KMS-11 (cell line): ENCODE data around the gene TIPARP.

Experiments
- H2AFZ ChIP-seq: fragments of 200-600 bp; sonication (generic); 2 replicates; pipeline ENCODE4 v1.6.1; 2016; ENCODE audit warnings: antibody characterized with exemption, mixed run types, low read depth
- H3K27ac ChIP-seq: fragments of 200-600 bp; sonication (generic); 2 replicates; pipeline ENCODE4 v1.6.1; 2016; ENCODE audit warnings: mild to moderate bottlenecking, mixed run types
- H3K27me3 ChIP-seq: fragments of 200-600 bp; sonication (generic); 2 replicates; pipeline ENCODE4 v1.6.1; 2017; ENCODE audit warnings: mild to moderate bottlenecking, low read depth, mixed run types, moderate library complexity; ENCODE audit not compliant: insufficient read depth
- H3K36me3 ChIP-seq: fragments of 200-600 bp; sonication (generic); 2 replicates; pipeline ENCODE4 v1.6.1; 2017; ENCODE audit warnings: mild to moderate bottlenecking, mixed run types; ENCODE audit not compliant: insufficient read depth
- H3K4me1 ChIP-seq: fragments of 200-600 bp; sonication (generic); 2 replicates; pipeline ENCODE4 v1.6.1; 2016; ENCODE audit warnings: mild to moderate bottlenecking, low read depth, mixed run types; ENCODE audit not compliant: poor library complexity, severe bottlenecking
- H3K4me2 ChIP-seq: fragments of 200-600 bp; sonication (generic); 2 replicates; pipeline ENCODE4 v1.7.0; 2016; ENCODE audit warnings: mild to moderate bottlenecking, mixed run types
- H3K4me3 ChIP-seq: fragments of 200-600 bp; sonication (generic); IDR thresholded peaks from 2 replicates; pipeline ENCODE4 v1.6.1; 2017; ENCODE audit warnings: low read depth, low read length, mixed read lengths; ENCODE audit not compliant: insufficient read depth
- H3K79me2 ChIP-seq: fragments of 200-600 bp; sonication (generic); 2 replicates; pipeline ENCODE4 v1.6.1; 2016; ENCODE audit warnings: low read depth, mixed run types; ENCODE audit not compliant: insufficient read depth
- H3K9ac ChIP-seq: fragments of 200-600 bp; sonication (generic); 2 replicates; pipeline ENCODE4 v1.6.1; 2016; ENCODE audit warnings: mild to moderate bottlenecking, mixed run types
- H4K20me1 ChIP-seq: fragments of 200-600 bp; sonication (generic); 2 replicates; pipeline ENCODE4 v1.6.1; 2016; ENCODE audit warnings: mild to moderate bottlenecking, mixed run types; ENCODE audit not compliant: insufficient read depth
- CTCF ChIP-seq: fragments of 200-600 bp; sonication (generic); conservative IDR thresholded peaks from 2 replicates; pipeline ENCODE4 v1.6.1; 2017; ENCODE audit warnings: low read depth, mild to moderate bottlenecking, antibody characterized with exemption, low read length, moderate library complexity, mixed read lengths

The TIPARP gene

GRCh38 chr3:156723182-156723619 lies 48.8 kb downstream of the TIPARP start:
- no peak overlapping the region for H2AFZ ChIP-seq
- no peaks in the 10 kb centered on the region for H4K20me1 ChIP-seq
- H3K27ac ChIP-seq, result no peak overlapping the region
- TF ChIP-seq CTCF, result no peak
- H3K79me2 ChIP-seq, result no peaks in the 10 kb centered on the region
- H3K4me1 ChIP-seq, result peaks cover 26% of the 10 kb centered on the region
- no peak overlapping the region for H3K4me3 ChIP-seq
- no peak overlapping the region for H3K9ac ChIP-seq
- H3K27me3 ChIP-seq, result no peaks in the 10 kb centered on the region
- H3K36me3 ChIP-seq, result no peaks in the 10 kb centered on the region
- H3K4me2 ChIP-seq, result no peak overlapping the region

GRCh38 chr3:156725682-156726081 lies 51.3 kb downstream of the TIPARP start:
- Histone ChIP-seq H3K9ac (no peak overlapping the region), H3K79me2 (no peaks in the 10 kb centered on the region), H3K36me3 (no peaks in the 10 kb centered on the region), H3K4me1 (peaks cover 26% of the 10 kb centered on the region), H3K4me2 (no peak overlapping the region), H2AFZ (no peak overlapping the region), H3K27me3 (no peaks in the 10 kb centered on the region), H3K4me3 (no peak overlapping the region), H4K20me1 (no peaks in the 10 kb centered on the region), H3K27ac (no peak overlapping the region)
- TF ChIP-seq CTCF, result no peak

GRCh38 chr3:156726456-156726855 lies 52.1 kb downstream of the TIPARP start:
- no peaks in the 10 kb centered on the region for H3K79me2 ChIP-seq
- no peak overlapping the region for H2AFZ ChIP-seq
- H3K9ac ChIP-seq, result no peak overlapping the region
- no peak overlapping the region for H3K27ac ChIP-seq
- H3K4me3 ChIP-seq, result no peak overlapping the region
- H3K36me3 ChIP-seq, result no peaks in the 10 kb centered on the region
- no peak overlapping the region for H3K4me2 ChIP-seq
- H3K27me3 ChIP-seq, result no peaks in the 10 kb centered on the region
- H3K4me1 ChIP-seq, result peaks cover 21% of the 10 kb centered on the region
- no peaks in the 10 kb centered on the region for H4K20me1 ChIP-seq
- TF ChIP-seq CTCF, result no peak

- H3K36me3 ChIP-seq, result no peaks in the 10 kb centered on the region
- H3K4me3 ChIP-seq, result no peak overlapping the region
- H2AFZ ChIP-seq, result no peak overlapping the region
- peaks cover 11% of the 10 kb centered on the region for H3K4me1 ChIP-seq
- no peak overlapping the region for H3K9ac ChIP-seq
- no peaks in the 10 kb centered on the region for H3K27me3 ChIP-seq
- H3K4me2 ChIP-seq, result no peak overlapping the region
- no peaks in the 10 kb centered on the region for H3K79me2 ChIP-seq
- H4K20me1 ChIP-seq, result no peaks in the 10 kb centered on the region
- no peak for TF ChIP-seq CTCF
- no peak overlapping the region for H3K27ac ChIP-seq
Measured at GRCh38 chr3:156727519-156728205, 53.3 kb downstream of the TIPARP start.
